Glutamatergic neuron (in vitro differentiated cells): ENCODE results near the gene CNN1. TPM values are rescaled to one million over a fixed set of nuclear protein-coding genes. Genes with fewer than 3 reads are reported as not detected.

Experiments
- DNase-seq: peaks from one replicate; pipeline ENCODE4 v3.0.0; 2022
- H3K27ac Mint-ChIP-seq: one replicate; pipeline ENCODE4 v1.8.0; 2020; ENCODE audit warnings: mild to moderate bottlenecking, mixed read lengths, inconsistent platforms; ENCODE audit not compliant: unreplicated experiment
- H3K27me3 Mint-ChIP-seq: one replicate; pipeline ENCODE4 v1.8.0; 2020; ENCODE audit warnings: mild to moderate bottlenecking, moderate library complexity, mixed read lengths, inconsistent platforms; ENCODE audit not compliant: unreplicated experiment
- H3K36me3 Mint-ChIP-seq: one replicate; pipeline ENCODE4 v1.8.0; 2020; ENCODE audit warnings: mild to moderate bottlenecking, mixed read lengths, inconsistent platforms; ENCODE audit not compliant: unreplicated experiment
- H3K4me1 Mint-ChIP-seq: one replicate; pipeline ENCODE4 v1.8.0; 2020; ENCODE audit warnings: mild to moderate bottlenecking, low read depth, mixed read lengths, inconsistent platforms; ENCODE audit not compliant: unreplicated experiment
- H3K4me3 Mint-ChIP-seq: one replicate; pipeline ENCODE4 v1.8.0; 2020; ENCODE audit warnings: mild to moderate bottlenecking, mixed read lengths, inconsistent platforms; ENCODE audit not compliant: unreplicated experiment
- H3K9me3 Mint-ChIP-seq: one replicate; pipeline ENCODE4 v1.8.0; 2020; ENCODE audit warnings: mild to moderate bottlenecking, moderate library complexity, mixed read lengths, inconsistent platforms; ENCODE audit not compliant: unreplicated experiment
- CTCF ChIP-seq: fragments of 200-600 bp; sonication (generic); IDR thresholded peaks from one replicate; pipeline ENCODE4 v1.5.0; 2021; ENCODE audit not compliant: partially characterized antibody, unreplicated experiment
- total RNA-seq: library from RNA; stranded (reverse); fragmentation: NEBNext Ultra II Directional; extraction: Animal tissue kit (Norgen Biotek cat#: 25700); gene quantifications from one replicate; pipeline ENCODE4 v1.2.1, GENCODE V29; 2021; ENCODE audit not compliant: unreplicated experiment

Gene CNN1
- total RNA-seq, 1 donor from 2014 or later, result 2.3 TPM

- H3K27ac Mint-ChIP-seq, result peak within 1 kb of the TSS; percentile 75
Measured at GRCh38 chr19:11505504-11506100, 33.0 kb upstream of the CNN1 start, which contains the start of gene ZNF653. ZNF653 (minus strand) TSS chr19:11505839; CDS start chr19:11505786, 53 bp downstream.

GRCh38 chr19:11506101-11506555, 32.5 kb upstream of the CNN1 start:
- Mint-ChIP-seq H3K4me1 (peaks cover 5% of the 10 kb centered on the region), H3K36me3 (no peaks in the 10 kb centered on the region), H3K4me3 (peak overlapping the region; percentile 86), H3K9me3 (peaks cover 10% of the 10 kb centered on the region), H3K27me3 (peaks cover 11% of the 10 kb centered on the region), H3K27ac (peak overlapping the region; percentile 75)
- TF ChIP-seq CTCF, result no peak
- DNase-seq, result no peak

More at GRCh38 chr19:11505504-11506100, 33.0 kb upstream of the CNN1 start, which contains the start of gene ZNF653:
- Mint-ChIP-seq H3K4me1 (peaks cover 5% of the 10 kb centered on the region), H3K36me3 (no peaks in the 10 kb centered on the region), H3K27me3 (peaks cover 11% of the 10 kb centered on the region), H3K4me3 (peak within 1 kb of the TSS; percentile 88), H3K9me3 (peaks cover 10% of the 10 kb centered on the region)
- peak; percentile 94 for DNase-seq
- TF ChIP-seq CTCF, result no peak

GRCh38 chr19:11506967-11507366, 31.7 kb upstream of the CNN1 start:
- Mint-ChIP-seq H3K27ac (no peak overlapping the region), H3K4me1 (peaks cover 5% of the 10 kb centered on the region), H3K4me3 (peak overlapping the region; percentile 57), H3K27me3 (peaks cover 11% of the 10 kb centered on the region), H3K36me3 (no peaks in the 10 kb centered on the region), H3K9me3 (peaks cover 10% of the 10 kb centered on the region)
- no peak for TF ChIP-seq CTCF
- DNase-seq, result no peak

- Mint-ChIP-seq H3K4me1 (peaks cover 5% of the 10 kb centered on the region), H3K27ac (no peak overlapping the region), H3K4me3 (no peak overlapping the region), H3K27me3 (peaks cover 11% of the 10 kb centered on the region), H3K9me3 (peaks cover 10% of the 10 kb centered on the region), H3K36me3 (no peaks in the 10 kb centered on the region)
- TF ChIP-seq CTCF, result no peak
- no peak for DNase-seq
Measured at GRCh38 chr19:11507370-11508078, 31.1 kb upstream of the CNN1 start.

- Mint-ChIP-seq H3K27me3 (peaks cover 8% of the 10 kb centered on the region), H3K4me1 (no peaks in the 10 kb centered on the region), H3K4me3 (no peak overlapping the region), H3K9me3 (peaks cover 7% of the 10 kb centered on the region), H3K27ac (no peak overlapping the region), H3K36me3 (no peaks in the 10 kb centered on the region)
- DNase-seq, result no peak
- TF ChIP-seq CTCF, result no peak
Measured at GRCh38 chr19:11510444-11510843, 28.2 kb upstream of the CNN1 start.
